ENCODE measurements around the gene NT5DC4.

Gene NT5DC4

GRCh38 chr2:112754564-112754963, 33.7 kb downstream of the NT5DC4 start:
- no peak for DNase-seq (ENCODE audit: low spot score)

- DNase-seq (ENCODE audit: low spot score), result no peak
Observed at GRCh38 chr2:112755444-112755843, 34.6 kb downstream of the NT5DC4 start.

GRCh38 chr2:112756207-112756606, 35.4 kb downstream of the NT5DC4 start:
- DNase-seq (ENCODE audit: low spot score), result no peak

GRCh38 chr2:112757265-112757664, 36.4 kb downstream of the NT5DC4 start:
- no peak for DNase-seq (ENCODE audit: low spot score)

GRCh38 chr2:112758711-112759110, 37.9 kb downstream of the NT5DC4 start:
- DNase-seq (ENCODE audit: low spot score), result no peak

GRCh38 chr2:112760149-112760548, 39.3 kb downstream of the NT5DC4 start:
- no peak for DNase-seq (ENCODE audit: low spot score)

- no peak for DNase-seq (ENCODE audit: low spot score)
Observed at GRCh38 chr2:112762276-112762675, 41.5 kb downstream of the NT5DC4 start.

GRCh38 chr2:112764071-112765044, 43.5 kb downstream of the NT5DC4 start, which contains the start of gene CKAP2L:
CKAP2L (minus strand) TSS chr2:112764609; CDS start chr2:112764598, 11 bp downstream.
- DNase-seq (ENCODE audit: low spot score), result peak; percentile 99

GRCh38 chr2:112765251-112765650, 44.4 kb downstream of the NT5DC4 start:
- no peak for DNase-seq (ENCODE audit: low spot score)

GRCh38 chr2:112767693-112768330, 47.0 kb downstream of the NT5DC4 start:
- no peak for DNase-seq (ENCODE audit: low spot score)

GRCh38 chr2:112768432-112768831, 47.6 kb downstream of the NT5DC4 start:
- no peak for DNase-seq (ENCODE audit: low spot score)

GRCh38 chr2:112772322-112772721, 51.5 kb downstream of the NT5DC4 start:
- DNase-seq (ENCODE audit: low spot score), result no peak

GRCh38 chr2:112772911-112773475, 52.2 kb downstream of the NT5DC4 start:
- no peak for DNase-seq (ENCODE audit: low spot score)

- DNase-seq (ENCODE audit: low spot score), result no peak
Observed at GRCh38 chr2:112773556-112773955, 52.7 kb downstream of the NT5DC4 start.

GRCh38 chr2:112774536-112775285, 53.9 kb downstream of the NT5DC4 start:
- no peak for DNase-seq (ENCODE audit: low spot score)

GRCh38 chr2:112776113-112776512, 55.3 kb downstream of the NT5DC4 start:
- no peak for DNase-seq (ENCODE audit: low spot score)

- no peak for DNase-seq (ENCODE audit: low spot score)
Observed at GRCh38 chr2:112777036-112777435, 56.2 kb downstream of the NT5DC4 start.

- DNase-seq (ENCODE audit: low spot score), result no peak
Observed at GRCh38 chr2:112779598-112779997, 58.8 kb downstream of the NT5DC4 start.

GRCh38 chr2:112782234-112782799, 61.5 kb downstream of the NT5DC4 start:
- no peak for DNase-seq (ENCODE audit: low spot score)

GRCh38 chr2:112783187-112783714, 62.4 kb downstream of the NT5DC4 start:
- DNase-seq (ENCODE audit: low spot score), result no peak
